Right ventricle myocardium superior (tissue), 1 donor: ENCODE results near the gene PRLH. TPM values are rescaled to one million over a fixed set of nuclear protein-coding genes. Genes with fewer than 3 reads are reported as not detected.
A peak's percentile ranks its signal among the peaks of the same experiment; 100 is the strongest.

Experiments used
- ATAC-seq: fragments of 200-7000 bp; cut with Tn5 transposase; one replicate; pipeline ENCODE4 v1.9.1; 2020; ENCODE audit warnings: mild to moderate bottlenecking; ENCODE audit not compliant: poor library complexity
- DNase-seq: peaks from one replicate; pipeline ENCODE4 v3.0.0-alpha.2; 2020
- intact Hi-C: fragments of 100-400 bp; cut with DNase I; formaldehyde crosslinking; loops from one replicate; pipeline ENCODE4 v1.11.2; 2022
- total RNA-seq: library from RNA; stranded (reverse); fragmentation: NEBNext Ultra II Directional; extraction: Animal tissue kit (Norgen Biotek cat#: 25700); gene quantifications from one replicate; pipeline ENCODE4 v1.2.1, GENCODE V29; 2021
- donor health status: DM: no; HTN: yes; CAD: no; lungs with severe emphysema.

PRLH gene
- total RNA-seq, 1 donor from 2014 or later = not detected

DNA sequence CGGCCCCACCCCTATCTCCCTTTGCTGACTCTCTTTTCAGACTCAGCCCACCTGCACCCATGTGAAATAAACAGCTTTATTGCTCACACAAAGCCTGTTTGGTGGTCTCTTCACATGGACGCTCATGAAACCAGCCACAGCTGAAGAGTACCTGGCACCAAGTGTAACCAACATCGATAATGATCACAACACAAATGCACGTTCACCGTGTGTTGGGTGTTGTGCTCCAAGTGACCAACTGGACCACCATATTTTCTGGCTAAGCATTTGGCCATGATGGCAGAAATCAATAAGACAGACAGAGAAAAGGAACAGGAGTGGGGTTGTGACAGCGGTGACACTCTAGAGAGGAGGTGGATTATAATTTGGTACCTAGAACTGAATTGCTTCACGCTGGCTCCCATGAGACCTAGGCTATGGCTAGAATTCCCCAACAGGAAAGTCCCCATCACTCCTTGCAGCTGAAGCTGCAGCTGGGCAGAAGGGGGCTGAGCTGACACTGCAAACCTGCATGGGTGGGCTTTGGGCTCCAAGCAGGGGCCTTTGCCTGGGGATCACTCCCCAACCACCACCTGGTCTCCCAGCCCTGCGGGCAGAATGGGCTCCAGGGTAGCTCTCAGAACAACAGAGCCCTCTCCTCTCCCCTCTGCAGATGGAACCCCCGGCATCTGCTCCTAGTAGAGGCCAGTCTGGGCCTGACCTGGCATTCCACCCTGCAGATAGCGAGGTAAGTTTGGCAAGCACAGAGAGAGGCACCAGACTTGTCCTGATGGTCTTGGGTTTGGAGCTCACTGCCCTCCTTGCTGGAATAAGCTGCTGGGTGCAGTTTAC lies 46.4 kb downstream of the PRLH start:
- ATAC-seq (no peak), DNase-seq (no peak)
- intact Hi-C loops = no loop called here

GRCh38 chr2:237613679-237614078 lies 47.3 kb downstream of the PRLH start:
- DNase-seq (no peak), ATAC-seq (no peak)
- intact Hi-C loops = no loop called here

- ATAC-seq = no peak
- intact Hi-C loops = no loop called here
- no peak for DNase-seq
Measured at GRCh38 chr2:237614151-237614720, 47.9 kb downstream of the PRLH start.

DNA sequence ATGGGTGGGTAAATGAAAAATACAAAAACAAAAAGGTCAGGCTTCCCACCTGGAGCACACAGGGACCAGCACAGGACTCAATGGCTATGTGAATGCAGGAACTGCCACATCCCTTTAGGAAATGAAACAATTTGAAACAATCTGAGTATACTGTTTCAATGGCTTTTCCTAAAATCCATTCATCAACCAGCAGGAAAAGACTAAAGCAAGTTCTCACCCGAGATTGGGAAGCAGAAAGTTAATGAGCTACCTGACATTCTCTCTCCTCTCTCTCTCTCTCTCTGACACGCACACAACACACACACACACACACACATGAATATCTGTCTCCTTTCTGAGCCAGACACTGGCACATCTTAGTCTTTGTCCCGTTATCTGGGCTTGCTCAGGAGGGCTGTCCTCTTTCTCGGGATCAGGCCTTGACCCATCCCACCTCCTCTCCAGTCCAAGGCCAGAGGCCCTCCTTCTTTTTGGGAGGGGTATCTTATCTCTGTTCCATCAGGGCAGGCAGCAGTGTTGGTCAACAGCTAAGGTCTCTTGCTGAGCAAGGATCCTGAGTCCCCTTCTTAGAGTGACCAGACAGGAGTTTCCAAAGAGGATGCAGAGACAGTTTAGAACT lies 49.4 kb downstream of the PRLH start:
- ATAC-seq (peak; percentile 28), DNase-seq (no peak)
- intact Hi-C loops = no loop called here

DNA sequence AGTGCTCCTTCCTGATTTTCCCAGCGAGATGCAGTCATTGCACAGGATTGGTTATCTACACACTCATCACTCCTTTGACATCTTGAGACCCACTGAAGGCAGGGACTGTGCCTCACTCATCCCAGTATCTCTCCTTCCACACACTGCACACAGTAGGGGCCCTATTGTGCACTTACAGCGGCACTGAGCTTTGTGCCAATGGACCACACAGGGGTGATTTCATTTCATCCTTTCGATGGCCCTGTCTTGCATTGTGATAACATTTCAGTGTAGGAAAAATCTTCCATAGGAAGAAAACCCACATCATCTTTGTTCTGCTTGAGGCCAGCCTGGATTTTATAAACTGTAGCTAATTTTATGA lies 50.0 kb downstream of the PRLH start:
- DNase-seq (no peak), ATAC-seq (no peak)
- intact Hi-C loops = no loop called here

Other genes with a start within 250 kb of the PRLH start
- 64.9 TPM for gene COL6A3, start 152.4 kb upstream of the PRLH start, total RNA-seq
- 80.9 TPM for gene MLPH, start 79.3 kb upstream of the PRLH start, total RNA-seq
- gene RAB17, start 24.2 kb downstream of the PRLH start, total RNA-seq = 4.1 TPM
- 88.5 TPM for gene LRRFIP1, start 61.0 kb downstream of the PRLH start, total RNA-seq
- gene RBM44, start 232.2 kb downstream of the PRLH start, total RNA-seq = 0.38 TPM